Caki2 (cell line): ENCODE measurements around the gene FRMD4A. TPM values are rescaled to one million over a fixed set of nuclear protein-coding genes. Genes with fewer than 3 reads are reported as not detected.
"Not testable (repeated sequence)": the region's sequence is repeated elsewhere in the genome, so short reads cannot be mapped to it uniquely, and the experiment has no call there.

Source experiments
- DNase-seq: peaks from one replicate; pipeline ENCODE4 v3.0.0-alpha.2; 2015; ENCODE audit warnings: low read depth
- in situ Hi-C: cut with HindIII; loops from 2 replicates; pipeline ENCODE4 v1.10.0; 2016; ENCODE audit warnings: low sequenced_read_pairs, low pct_unique_long_range_greater_than_20kb, mixed read lengths
- total RNA-seq: library from RNA; depleted of rRNA; stranded (reverse); fragments of >200 nt; shearing (Covaris generic); gene quantifications from 2 replicates; pipeline ENCODE4 v1.2.3, GENCODE V29; 2014; ENCODE audit warnings: low replicate concordance

The FRMD4A gene
- total RNA-seq, 1 experiment from 2014 or later = 3.8 TPM

GRCh38 chr10:13943735-13944398, 386.9 kb downstream of the FRMD4A start:
- no peak for DNase-seq
- in situ Hi-C loops = no loop called here

GRCh38 chr10:13942035-13942434, 388.7 kb downstream of the FRMD4A start:
- DNase-seq = no peak
- in situ Hi-C loops = no loop called here

GRCh38 chr10:13939391-13939790, 391.3 kb downstream of the FRMD4A start:
- no peak for DNase-seq
- in situ Hi-C loops = no loop called here

GRCh38 chr10:13938950-13939349, 391.8 kb downstream of the FRMD4A start:
- in situ Hi-C loops = no loop called here
- no peak for DNase-seq

GRCh38 chr10:13936826-13937225, 393.9 kb downstream of the FRMD4A start:
- no peak for DNase-seq
- in situ Hi-C loops = no loop called here

- in situ Hi-C loops = no loop called here
- no peak for DNase-seq
Observed at GRCh38 chr10:13930120-13930519, 400.6 kb downstream of the FRMD4A start.

- in situ Hi-C loops = no loop called here
- no peak for DNase-seq
Observed at GRCh38 chr10:13928451-13928850, 402.3 kb downstream of the FRMD4A start.

GRCh38 chr10:13925971-13926780, 404.5 kb downstream of the FRMD4A start:
- no peak for DNase-seq
- in situ Hi-C loops = no loop called here

- in situ Hi-C loops = no loop called here
- peak; percentile 85 for DNase-seq
Observed at GRCh38 chr10:13924040-13924725, 406.5 kb downstream of the FRMD4A start.

- in situ Hi-C loops = no loop called here
- no peak for DNase-seq
Observed at GRCh38 chr10:13922586-13922985, 408.1 kb downstream of the FRMD4A start.

GRCh38 chr10:13921941-13922340, 408.8 kb downstream of the FRMD4A start:
- no peak for DNase-seq
- in situ Hi-C loops = no loop called here

- DNase-seq = peak; percentile 47
- in situ Hi-C loops = not testable (repeated sequence)
Observed at GRCh38 chr10:13921131-13921530, 409.6 kb downstream of the FRMD4A start.

- no peak for DNase-seq
- in situ Hi-C loops = no loop called here
Observed at GRCh38 chr10:13920465-13920864, 410.3 kb downstream of the FRMD4A start.

- in situ Hi-C loops = no loop called here
- no peak for DNase-seq
Observed at GRCh38 chr10:13920031-13920430, 410.7 kb downstream of the FRMD4A start.

- peak; percentile 46 for DNase-seq
- in situ Hi-C loops = no loop called here
Observed at GRCh38 chr10:13917791-13918190, 412.9 kb downstream of the FRMD4A start.

- DNase-seq = no peak
- in situ Hi-C loops = no loop called here
Observed at GRCh38 chr10:13916384-13916947, 414.3 kb downstream of the FRMD4A start.

GRCh38 chr10:13915710-13916109, 415.0 kb downstream of the FRMD4A start:
- DNase-seq = no peak
- in situ Hi-C loops = no loop called here

- DNase-seq = peak; percentile 73
- in situ Hi-C loops = no loop called here
Observed at GRCh38 chr10:13913897-13914296, 416.8 kb downstream of the FRMD4A start.
